ENCODE data around the gene VAC14.

VAC14 gene

GRCh38 chr16:70715055-70715858 is 85.7 kb downstream of the VAC14 start:
- Mint-ChIP-seq H3K9me3 (no peaks in the 10 kb centered on the region), H3K27ac (no peak overlapping the region)
- ATAC-seq, result no peak

GRCh38 chr16:70714581-70715054 is 86.3 kb downstream of the VAC14 start:
- Mint-ChIP-seq H3K27me3 (no peaks in the 10 kb centered on the region), H3K9me3 (no peaks in the 10 kb centered on the region), H3K4me3 (no peak overlapping the region), H3K27ac (no peak overlapping the region), H3K4me1 (no peaks in the 10 kb centered on the region), H3K36me3 (peaks cover 28% of the 10 kb centered on the region)
- ATAC-seq, result no peak

More at GRCh38 chr16:70715055-70715858, 85.7 kb downstream of the VAC14 start:
- no peaks in the 10 kb centered on the region for H3K4me1 Mint-ChIP-seq
- H3K27me3 Mint-ChIP-seq, result no peaks in the 10 kb centered on the region
- peaks cover 35% of the 10 kb centered on the region for H3K36me3 Mint-ChIP-seq
- no peak overlapping the region for H3K4me3 Mint-ChIP-seq

DNA sequence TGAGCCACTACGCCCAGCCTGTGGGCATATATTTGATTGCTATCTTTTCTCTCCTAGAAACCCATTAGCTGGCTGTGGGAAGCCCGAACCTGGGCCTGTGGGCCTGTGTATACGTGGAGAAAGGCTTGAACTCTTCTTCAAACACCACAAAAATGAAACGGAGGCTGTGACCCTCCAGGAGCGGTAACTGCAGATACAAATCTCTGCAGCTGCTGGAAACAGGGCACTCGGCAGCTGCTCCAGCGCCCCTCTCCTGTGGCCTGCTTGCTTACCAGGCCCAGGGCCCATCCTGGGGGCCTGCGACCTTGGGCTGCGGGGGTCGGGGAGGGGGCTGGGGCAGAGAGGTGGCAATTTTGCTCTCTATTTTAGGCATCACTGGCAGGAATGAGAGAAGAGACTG is 87.1 kb downstream of the VAC14 start:
- Mint-ChIP-seq H3K4me3 (no peak overlapping the region), H3K36me3 (peaks cover 21% of the 10 kb centered on the region), H3K27ac (no peak overlapping the region), H3K9me3 (no peaks in the 10 kb centered on the region), H3K27me3 (no peaks in the 10 kb centered on the region), H3K4me1 (no peaks in the 10 kb centered on the region)
- no peak for ATAC-seq

DNA sequence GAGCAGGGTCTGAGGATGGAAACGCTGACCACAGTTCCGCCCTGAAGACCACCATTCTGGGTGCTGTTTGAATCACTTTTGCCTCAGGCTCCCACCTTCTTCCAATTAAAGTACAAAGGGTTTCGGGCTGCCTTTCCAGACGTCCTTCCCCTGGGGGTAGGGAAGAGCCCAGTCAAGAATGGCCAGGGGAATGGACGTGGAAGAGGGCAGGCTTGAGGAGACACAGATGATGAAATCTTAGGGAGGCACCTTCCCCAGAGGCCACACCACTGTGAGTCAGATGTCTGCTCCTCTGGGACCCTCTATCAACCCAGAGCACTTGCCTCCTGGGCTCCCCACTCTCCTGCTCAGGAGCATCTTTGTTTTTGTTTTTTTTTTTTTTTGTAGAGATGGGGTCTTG is 87.6 kb downstream of the VAC14 start:
- Mint-ChIP-seq H3K27me3 (no peaks in the 10 kb centered on the region), H3K27ac (no peak overlapping the region)
- no peak for ATAC-seq

GRCh38 chr16:70712942-70713341 is 88.0 kb downstream of the VAC14 start:
- H3K27ac Mint-ChIP-seq, result no peak overlapping the region
- H3K36me3 Mint-ChIP-seq, result peaks cover 30% of the 10 kb centered on the region
- ATAC-seq, result no peak
- no peak overlapping the region for H3K4me3 Mint-ChIP-seq
- no peaks in the 10 kb centered on the region for H3K9me3 Mint-ChIP-seq
- H3K27me3 Mint-ChIP-seq, result no peaks in the 10 kb centered on the region
- H3K4me1 Mint-ChIP-seq, result no peaks in the 10 kb centered on the region

More for the DNA sequence above, 87.6 kb downstream of the VAC14 start:
- Mint-ChIP-seq H3K9me3 (no peaks in the 10 kb centered on the region), H3K36me3 (peaks cover 26% of the 10 kb centered on the region), H3K4me1 (no peaks in the 10 kb centered on the region), H3K4me3 (no peak overlapping the region)

GRCh38 chr16:70712359-70712758 is 88.6 kb downstream of the VAC14 start:
- no peaks in the 10 kb centered on the region for H3K4me1 Mint-ChIP-seq
- no peaks in the 10 kb centered on the region for H3K27me3 Mint-ChIP-seq
- no peak overlapping the region for H3K4me3 Mint-ChIP-seq
- ATAC-seq, result no peak
- H3K27ac Mint-ChIP-seq, result no peak overlapping the region
- no peaks in the 10 kb centered on the region for H3K9me3 Mint-ChIP-seq
- peaks cover 33% of the 10 kb centered on the region for H3K36me3 Mint-ChIP-seq

- peak; percentile 12 for ATAC-seq
Measured at GRCh38 chr16:70711211-70712031, 89.5 kb downstream of the VAC14 start.

GRCh38 chr16:70710422-70711210 is 90.3 kb downstream of the VAC14 start:
- no peak overlapping the region for H3K27ac Mint-ChIP-seq
- H3K4me3 Mint-ChIP-seq, result no peak overlapping the region
- no peak for ATAC-seq
- H3K27me3 Mint-ChIP-seq, result no peaks in the 10 kb centered on the region
- no peaks in the 10 kb centered on the region for H3K9me3 Mint-ChIP-seq
- peaks cover 33% of the 10 kb centered on the region for H3K36me3 Mint-ChIP-seq
- no peaks in the 10 kb centered on the region for H3K4me1 Mint-ChIP-seq

More at GRCh38 chr16:70711211-70712031, 89.5 kb downstream of the VAC14 start:
- H3K27ac Mint-ChIP-seq, result no peak overlapping the region
- no peak overlapping the region for H3K4me3 Mint-ChIP-seq
- H3K27me3 Mint-ChIP-seq, result no peaks in the 10 kb centered on the region
- H3K36me3 Mint-ChIP-seq, result peaks cover 33% of the 10 kb centered on the region
- no peaks in the 10 kb centered on the region for H3K9me3 Mint-ChIP-seq
- H3K4me1 Mint-ChIP-seq, result no peaks in the 10 kb centered on the region

DNA sequence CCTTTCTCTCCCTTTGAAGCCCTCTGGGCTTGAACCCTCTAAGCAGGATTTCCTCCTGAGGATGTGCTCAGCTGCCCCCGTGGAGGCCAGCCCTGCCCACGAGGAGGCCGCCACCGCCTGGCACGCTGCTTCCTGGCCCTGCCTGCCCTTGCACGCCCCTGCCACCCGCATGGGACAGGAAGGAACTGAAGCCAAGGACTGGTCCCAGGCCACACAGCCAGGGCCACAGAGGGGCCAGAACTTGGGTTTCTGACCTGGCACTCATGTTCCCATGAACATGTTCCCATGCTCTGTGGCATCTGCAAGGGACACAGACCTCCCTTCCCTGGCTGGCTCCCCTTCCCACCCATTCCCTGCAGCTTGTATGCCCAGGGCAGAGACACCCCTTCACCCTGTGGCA is 91.0 kb downstream of the VAC14 start:
- ATAC-seq, result no peak
- Mint-ChIP-seq H3K27me3 (no peaks in the 10 kb centered on the region), H3K9me3 (no peaks in the 10 kb centered on the region), H3K4me1 (no peaks in the 10 kb centered on the region), H3K36me3 (peaks cover 33% of the 10 kb centered on the region), H3K27ac (no peak overlapping the region), H3K4me3 (no peak overlapping the region)

DNA sequence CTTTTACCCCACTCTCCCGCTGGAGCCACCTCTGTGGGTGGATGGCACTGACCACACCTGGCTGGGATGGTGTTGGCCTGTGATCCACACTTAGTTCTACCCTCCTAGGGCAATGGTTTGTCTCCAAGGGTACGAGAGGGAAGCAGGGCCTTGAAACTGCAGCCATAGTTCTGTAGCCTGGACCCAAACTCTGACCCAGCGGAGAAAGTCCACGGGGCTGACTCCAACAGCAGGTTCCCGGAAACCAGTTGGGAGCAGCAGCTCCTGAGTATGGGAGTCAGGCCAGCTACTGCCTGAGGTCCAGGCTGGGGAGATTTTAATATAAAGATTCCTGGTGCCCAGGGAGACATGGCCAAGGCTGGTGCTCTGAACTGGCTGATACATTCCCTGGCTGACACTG is 91.5 kb downstream of the VAC14 start:
- Mint-ChIP-seq H3K27me3 (no peaks in the 10 kb centered on the region), H3K36me3 (peaks cover 33% of the 10 kb centered on the region), H3K27ac (no peak overlapping the region), H3K4me3 (no peak overlapping the region), H3K9me3 (no peaks in the 10 kb centered on the region), H3K4me1 (no peaks in the 10 kb centered on the region)
- ATAC-seq, result no peak

DNA sequence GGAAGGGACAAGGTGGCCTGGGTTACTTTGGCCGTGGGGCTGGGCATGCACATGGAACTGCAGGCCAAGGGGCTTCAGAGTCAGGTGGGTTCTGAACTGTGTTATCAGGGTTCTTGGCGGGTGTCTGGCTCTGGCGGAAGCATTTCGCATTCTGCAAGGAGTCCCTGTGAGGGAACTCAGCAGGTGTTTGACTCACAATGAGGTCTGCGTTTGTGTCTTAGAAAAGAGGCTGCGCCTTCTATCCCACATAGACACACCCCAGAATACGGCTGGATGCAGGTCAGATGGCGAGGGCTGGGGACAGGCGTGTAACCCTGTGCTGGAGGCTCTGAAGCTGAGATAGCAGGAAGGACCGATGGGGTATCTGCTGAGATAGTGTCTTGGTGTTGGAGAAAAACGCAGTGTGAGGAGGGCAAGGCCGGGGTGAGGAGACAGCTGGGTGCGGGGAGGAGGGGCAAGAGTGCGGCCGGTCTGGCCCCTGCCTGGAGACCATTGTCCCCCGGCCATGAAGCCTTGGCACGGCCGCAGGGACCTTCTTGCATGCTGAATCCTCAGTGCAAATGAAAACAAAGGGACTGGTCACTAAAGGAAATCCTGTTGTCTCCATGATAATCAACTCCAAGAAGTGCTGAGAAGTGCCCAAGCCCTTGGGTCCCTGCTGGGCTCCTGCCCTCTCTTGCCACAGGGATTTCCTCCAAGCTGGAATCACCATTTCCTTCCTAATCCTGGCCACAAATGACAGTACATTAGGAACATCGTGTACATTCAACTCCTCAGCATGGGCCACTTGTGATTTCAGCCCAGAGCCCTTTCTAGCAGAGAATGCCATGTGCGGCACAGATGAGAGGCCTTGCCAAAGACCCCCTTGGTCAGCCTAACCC is 92.4 kb downstream of the VAC14 start:
- Mint-ChIP-seq H3K9me3 (no peaks in the 10 kb centered on the region), H3K4me1 (no peaks in the 10 kb centered on the region), H3K4me3 (no peak overlapping the region), H3K36me3 (peaks cover 33% of the 10 kb centered on the region), H3K27me3 (no peaks in the 10 kb centered on the region), H3K27ac (no peak overlapping the region)
- ATAC-seq, result no peak

GRCh38 chr16:70706948-70707465 is 94.0 kb downstream of the VAC14 start:
- ATAC-seq, result no peak
- H3K36me3 Mint-ChIP-seq, result peaks cover 33% of the 10 kb centered on the region
- H3K27ac Mint-ChIP-seq, result no peak overlapping the region
- H3K4me1 Mint-ChIP-seq, result no peaks in the 10 kb centered on the region
- H3K4me3 Mint-ChIP-seq, result no peak overlapping the region
- no peaks in the 10 kb centered on the region for H3K27me3 Mint-ChIP-seq
- H3K9me3 Mint-ChIP-seq, result no peaks in the 10 kb centered on the region

GRCh38 chr16:70705056-70705455 is 95.9 kb downstream of the VAC14 start:
- no peak overlapping the region for H3K27ac Mint-ChIP-seq
- peaks cover 7% of the 10 kb centered on the region for H3K4me1 Mint-ChIP-seq
- H3K36me3 Mint-ChIP-seq, result peaks cover 29% of the 10 kb centered on the region
- ATAC-seq, result no peak
- H3K9me3 Mint-ChIP-seq, result no peaks in the 10 kb centered on the region
- no peak overlapping the region for H3K4me3 Mint-ChIP-seq
- no peaks in the 10 kb centered on the region for H3K27me3 Mint-ChIP-seq

DNA sequence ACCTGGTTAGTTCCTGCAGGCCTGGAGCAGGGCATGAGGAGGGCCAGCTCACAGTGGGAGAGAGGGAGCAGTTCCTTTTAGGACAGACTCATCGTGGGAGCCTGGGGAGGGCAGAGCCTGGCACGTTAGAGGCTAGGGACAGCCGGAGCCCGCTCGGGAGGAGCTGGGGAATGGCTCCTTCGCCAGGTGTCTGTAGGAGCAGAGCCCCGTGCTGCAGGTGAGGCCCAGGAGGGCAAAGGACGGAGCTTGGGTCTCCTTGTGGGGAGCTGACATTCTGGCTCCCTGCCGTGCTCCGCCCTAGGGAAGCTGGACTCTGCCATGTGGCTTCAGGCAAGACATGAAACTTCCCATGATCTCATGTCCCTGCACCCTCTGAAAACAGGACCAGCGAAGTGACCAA is 96.4 kb downstream of the VAC14 start:
- Mint-ChIP-seq H3K4me3 (no peak overlapping the region), H3K4me1 (peaks cover 7% of the 10 kb centered on the region), H3K27ac (no peak overlapping the region), H3K36me3 (peaks cover 29% of the 10 kb centered on the region), H3K9me3 (no peaks in the 10 kb centered on the region), H3K27me3 (no peaks in the 10 kb centered on the region)
- no peak for ATAC-seq
